ENCODE measurements around the gene LPIN2.
A peak's percentile ranks its signal among the peaks of the same experiment; 100 is the strongest.
"Not testable (repeated sequence)": the region's sequence is repeated elsewhere in the genome, so short reads cannot be mapped to it uniquely, and the experiment has no call there.

LPIN2 gene

GRCh38 chr18:3027370-3027891 lies 14.5 kb upstream of the LPIN2 start:
- peaks cover 21 to 38% of the 10 kb centered on the region in 2 donors for H3K4me1 ChIP-seq (ENCODE audit: control insufficient read depth in 1 of 2, insufficient read depth in 2 of 2, low read length in 2 of 2)
- H3K36me3 ChIP-seq (ENCODE audit: control insufficient read depth in 1 of 2, insufficient read depth in 2 of 2, low read length in 2 of 2): no peaks in the 10 kb centered on the region
- H3K27me3 ChIP-seq (ENCODE audit: control insufficient read depth in 1 of 2, insufficient read depth in 2 of 2, low read length in 2 of 2): no peaks in the 10 kb centered on the region
- peak overlapping the region in 1 of 2 donors; percentile 12 for H3K9ac ChIP-seq (ENCODE audit: low read depth in 1 of 2, low read length in 2 of 2)
- no peak overlapping the region for H3K27ac ChIP-seq (ENCODE audit: low read depth, low read length)
- H3K4me3 ChIP-seq (ENCODE audit: low read depth in 1 of 2, low read length in 2 of 2): no peak overlapping the region
- H3K9me3 ChIP-seq (ENCODE audit: control insufficient read depth in 1 of 2, low read length in 2 of 2): no peaks in the 10 kb centered on the region

GRCh38 chr18:3025544-3025943 lies 12.6 kb upstream of the LPIN2 start:
- Histone ChIP-seq H3K9ac (ENCODE audit: low read depth in 1 of 2, low read length in 2 of 2) (no peak overlapping the region), H3K27ac (ENCODE audit: low read depth, low read length) (no peak overlapping the region), H3K27me3 (ENCODE audit: control insufficient read depth in 1 of 2, insufficient read depth in 2 of 2, low read length in 2 of 2) (no peaks in the 10 kb centered on the region), H3K4me3 (ENCODE audit: low read depth in 1 of 2, low read length in 2 of 2) (no peak overlapping the region), H3K9me3 (ENCODE audit: control insufficient read depth in 1 of 2, low read length in 2 of 2) (no peaks in the 10 kb centered on the region), H3K36me3 (ENCODE audit: control insufficient read depth in 1 of 2, insufficient read depth in 2 of 2, low read length in 2 of 2) (no peaks in the 10 kb centered on the region), H3K4me1 (ENCODE audit: control insufficient read depth in 1 of 2, insufficient read depth in 2 of 2, low read length in 2 of 2) (peaks cover 21 to 35% of the 10 kb centered on the region in 2 donors)

GRCh38 chr18:3023603-3024002 lies 10.7 kb upstream of the LPIN2 start:
- not testable (repeated sequence) for H3K9ac ChIP-seq (ENCODE audit: low read depth in 1 of 2, low read length in 2 of 2); H3K27me3 ChIP-seq (ENCODE audit: control insufficient read depth in 1 of 2, insufficient read depth in 2 of 2, low read length in 2 of 2); H3K4me3 ChIP-seq (ENCODE audit: low read depth in 1 of 2, low read length in 2 of 2); H3K9me3 ChIP-seq (ENCODE audit: control insufficient read depth in 1 of 2, low read length in 2 of 2); H3K36me3 ChIP-seq (ENCODE audit: control insufficient read depth in 1 of 2, insufficient read depth in 2 of 2, low read length in 2 of 2); H3K27ac ChIP-seq (ENCODE audit: low read depth, low read length)
- peaks cover 9 to 24% of the 10 kb centered on the region in 2 donors for H3K4me1 ChIP-seq (ENCODE audit: control insufficient read depth in 1 of 2, insufficient read depth in 2 of 2, low read length in 2 of 2)

GRCh38 chr18:3016585-3017297 lies 3.8 kb upstream of the LPIN2 start:
- H3K4me3 ChIP-seq (ENCODE audit: low read depth in 1 of 2, low read length in 2 of 2): no peak overlapping the region
- peaks cover 12 to 24% of the 10 kb centered on the region in 2 donors for H3K4me1 ChIP-seq (ENCODE audit: control insufficient read depth in 1 of 2, insufficient read depth in 2 of 2, low read length in 2 of 2)
- no peak overlapping the region for H3K9ac ChIP-seq (ENCODE audit: low read depth in 1 of 2, low read length in 2 of 2)
- no peaks in the 10 kb centered on the region for H3K36me3 ChIP-seq (ENCODE audit: control insufficient read depth in 1 of 2, insufficient read depth in 2 of 2, low read length in 2 of 2)
- H3K27ac ChIP-seq (ENCODE audit: low read depth, low read length): no peak overlapping the region
- no peaks in the 10 kb centered on the region for H3K27me3 ChIP-seq (ENCODE audit: control insufficient read depth in 1 of 2, insufficient read depth in 2 of 2, low read length in 2 of 2)
- no peaks in the 10 kb centered on the region for H3K9me3 ChIP-seq (ENCODE audit: control insufficient read depth in 1 of 2, low read length in 2 of 2)

DNA sequence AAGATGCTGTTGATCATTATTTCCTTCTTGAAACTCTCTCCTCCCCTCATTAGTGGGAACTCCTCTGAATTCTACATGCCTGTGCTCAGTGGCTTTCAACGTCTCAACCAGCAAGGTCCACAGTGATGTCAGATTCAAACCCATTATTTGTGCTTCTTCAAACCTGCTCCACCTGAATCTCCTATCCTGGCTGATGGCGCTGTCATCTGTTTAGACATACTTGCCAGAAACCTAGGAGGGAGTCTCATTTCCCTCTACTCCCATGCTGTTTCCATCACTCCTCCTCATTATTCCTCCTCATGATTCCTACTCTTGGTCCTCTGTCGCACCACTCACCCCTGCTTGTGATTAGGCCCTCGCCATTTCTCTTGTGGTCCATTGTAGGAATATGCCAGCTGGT lies 2.9 kb upstream of the LPIN2 start:
- H3K9me3 ChIP-seq (ENCODE audit: control insufficient read depth in 1 of 2, low read length in 2 of 2): no peaks in the 10 kb centered on the region
- H3K4me3 ChIP-seq (ENCODE audit: low read depth in 1 of 2, low read length in 2 of 2): no peak overlapping the region
- H3K27me3 ChIP-seq (ENCODE audit: control insufficient read depth in 1 of 2, insufficient read depth in 2 of 2, low read length in 2 of 2): no peaks in the 10 kb centered on the region
- peaks cover 21 to 27% of the 10 kb centered on the region in 2 donors for H3K4me1 ChIP-seq (ENCODE audit: control insufficient read depth in 1 of 2, insufficient read depth in 2 of 2, low read length in 2 of 2)
- no peak overlapping the region for H3K9ac ChIP-seq (ENCODE audit: low read depth in 1 of 2, low read length in 2 of 2)
- peak overlapping the region; percentile 58 for H3K27ac ChIP-seq (ENCODE audit: low read depth, low read length)
- H3K36me3 ChIP-seq (ENCODE audit: control insufficient read depth in 1 of 2, insufficient read depth in 2 of 2, low read length in 2 of 2): peaks cover 0 to under 1% of the 10 kb centered on the region in 2 donors

- Histone ChIP-seq H3K9ac (ENCODE audit: low read depth in 1 of 2, low read length in 2 of 2) (no peak overlapping the region), H3K36me3 (ENCODE audit: control insufficient read depth in 1 of 2, insufficient read depth in 2 of 2, low read length in 2 of 2) (peaks cover 0 to 6% of the 10 kb centered on the region in 2 donors), H3K27ac (ENCODE audit: low read depth, low read length) (peak overlapping the region; percentile 58), H3K4me3 (ENCODE audit: low read depth in 1 of 2, low read length in 2 of 2) (no peak overlapping the region), H3K27me3 (ENCODE audit: control insufficient read depth in 1 of 2, insufficient read depth in 2 of 2, low read length in 2 of 2) (no peaks in the 10 kb centered on the region), H3K4me1 (ENCODE audit: control insufficient read depth in 1 of 2, insufficient read depth in 2 of 2, low read length in 2 of 2) (peaks cover 24 to 27% of the 10 kb centered on the region in 2 donors), H3K9me3 (ENCODE audit: control insufficient read depth in 1 of 2, low read length in 2 of 2) (no peaks in the 10 kb centered on the region)
Measured at GRCh38 chr18:3015204-3015592, 2.3 kb upstream of the LPIN2 start.

GRCh38 chr18:3014503-3015203 lies 1.7 kb upstream of the LPIN2 start:
- peaks cover 0 to 8% of the 10 kb centered on the region in 2 donors for H3K36me3 ChIP-seq (ENCODE audit: control insufficient read depth in 1 of 2, insufficient read depth in 2 of 2, low read length in 2 of 2)
- H3K27ac ChIP-seq (ENCODE audit: low read depth, low read length): no peak overlapping the region
- no peaks in the 10 kb centered on the region for H3K27me3 ChIP-seq (ENCODE audit: control insufficient read depth in 1 of 2, insufficient read depth in 2 of 2, low read length in 2 of 2)
- H3K4me3 ChIP-seq (ENCODE audit: low read depth in 1 of 2, low read length in 2 of 2): peak overlapping the region in 1 of 2 donors; percentile 54
- H3K4me1 ChIP-seq (ENCODE audit: control insufficient read depth in 1 of 2, insufficient read depth in 2 of 2, low read length in 2 of 2): peaks cover 24 to 27% of the 10 kb centered on the region in 2 donors
- no peaks in the 10 kb centered on the region for H3K9me3 ChIP-seq (ENCODE audit: control insufficient read depth in 1 of 2, low read length in 2 of 2)
- peak overlapping the region in 1 of 2 donors; percentile 9 for H3K9ac ChIP-seq (ENCODE audit: low read depth in 1 of 2, low read length in 2 of 2)

DNA sequence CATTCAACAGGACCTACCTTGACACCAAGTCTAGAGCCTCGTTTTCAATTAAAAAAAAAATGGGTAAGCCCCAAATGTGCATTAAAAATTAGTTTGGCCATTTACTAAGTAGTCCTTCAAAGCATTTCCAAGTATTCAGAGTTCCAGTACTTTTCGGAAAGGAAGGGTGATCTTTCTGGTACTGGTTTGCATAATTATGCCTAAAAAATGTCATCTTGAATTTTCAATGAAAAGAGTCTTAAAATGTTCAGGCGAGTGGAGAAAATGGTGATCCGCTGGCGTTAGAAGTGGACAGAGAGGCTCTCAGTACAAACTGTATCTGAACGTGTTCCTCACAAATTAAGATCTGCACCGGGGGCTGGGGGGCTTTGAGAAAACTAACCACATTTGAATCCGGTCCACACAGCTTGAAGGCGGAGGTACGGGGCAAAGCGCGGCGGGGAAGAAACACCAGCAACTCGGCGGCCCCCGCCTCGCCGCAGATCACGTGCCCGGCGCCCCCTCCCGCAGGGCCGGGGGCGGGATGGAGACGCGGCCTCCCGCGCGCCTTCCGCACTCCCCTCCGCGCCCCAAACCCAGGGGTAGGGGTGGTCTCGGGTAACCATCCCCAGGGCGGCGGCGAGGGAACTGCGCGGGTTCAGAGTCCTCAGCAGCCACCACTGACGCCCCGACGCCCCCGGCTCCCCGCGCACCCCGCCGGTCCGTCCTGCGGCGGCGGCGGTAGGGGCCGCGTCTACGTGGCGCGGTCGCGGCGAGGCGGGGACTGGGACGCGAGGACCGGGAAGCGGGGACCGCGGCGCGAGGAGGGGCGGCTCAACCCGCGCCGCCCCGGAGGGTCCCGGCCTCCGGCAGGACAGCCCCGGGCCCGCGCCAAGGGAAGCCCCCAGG lies 564 bp downstream of the LPIN2 start:
- peaks cover 0 to 17% of the 10 kb centered on the region in 2 donors for H3K36me3 ChIP-seq (ENCODE audit: control insufficient read depth in 1 of 2, insufficient read depth in 2 of 2, low read length in 2 of 2)
- H3K9me3 ChIP-seq (ENCODE audit: control insufficient read depth in 1 of 2, low read length in 2 of 2): no peaks in the 10 kb centered on the region
- H3K27me3 ChIP-seq (ENCODE audit: control insufficient read depth in 1 of 2, insufficient read depth in 2 of 2, low read length in 2 of 2): no peaks in the 10 kb centered on the region
- peak overlapping the region; percentile 89 for H3K27ac ChIP-seq (ENCODE audit: low read depth, low read length)
- H3K4me3 ChIP-seq (ENCODE audit: low read depth in 1 of 2, low read length in 2 of 2): peak overlapping the region; percentile 79 to 89
- peaks cover 24 to 27% of the 10 kb centered on the region in 2 donors for H3K4me1 ChIP-seq (ENCODE audit: control insufficient read depth in 1 of 2, insufficient read depth in 2 of 2, low read length in 2 of 2)
- H3K9ac ChIP-seq (ENCODE audit: low read depth in 1 of 2, low read length in 2 of 2): peak overlapping the region; percentile 71 to 78

- Histone ChIP-seq H3K27me3 (ENCODE audit: control insufficient read depth in 1 of 2, insufficient read depth in 2 of 2, low read length in 2 of 2) (no peaks in the 10 kb centered on the region), H3K36me3 (ENCODE audit: control insufficient read depth in 1 of 2, insufficient read depth in 2 of 2, low read length in 2 of 2) (peaks cover 0 to 27% of the 10 kb centered on the region in 2 donors), H3K9ac (ENCODE audit: low read depth in 1 of 2, low read length in 2 of 2) (no peak overlapping the region), H3K9me3 (ENCODE audit: control insufficient read depth in 1 of 2, low read length in 2 of 2) (no peaks in the 10 kb centered on the region), H3K27ac (ENCODE audit: low read depth, low read length) (no peak overlapping the region), H3K4me3 (ENCODE audit: low read depth in 1 of 2, low read length in 2 of 2) (no peak overlapping the region), H3K4me1 (ENCODE audit: control insufficient read depth in 1 of 2, insufficient read depth in 2 of 2, low read length in 2 of 2) (peaks cover 14 to 18% of the 10 kb centered on the region in 2 donors)
Measured at GRCh38 chr18:3010086-3010485, 2.9 kb downstream of the LPIN2 start.
